ENCODE results near the gene REEP2. TPM values are rescaled to one million over a fixed set of nuclear protein-coding genes. Genes with fewer than 3 reads are reported as not detected.

REEP2 gene
- polyA plus RNA-seq, 2 of the 4 experiments (the other 2 are of a cell fraction), result 4.6 to 5.1 TPM

GRCh38 chr5:138470322-138471051 lies 31.6 kb downstream of the REEP2 start (continued):
- TF ChIP-seq, protein P1, sequence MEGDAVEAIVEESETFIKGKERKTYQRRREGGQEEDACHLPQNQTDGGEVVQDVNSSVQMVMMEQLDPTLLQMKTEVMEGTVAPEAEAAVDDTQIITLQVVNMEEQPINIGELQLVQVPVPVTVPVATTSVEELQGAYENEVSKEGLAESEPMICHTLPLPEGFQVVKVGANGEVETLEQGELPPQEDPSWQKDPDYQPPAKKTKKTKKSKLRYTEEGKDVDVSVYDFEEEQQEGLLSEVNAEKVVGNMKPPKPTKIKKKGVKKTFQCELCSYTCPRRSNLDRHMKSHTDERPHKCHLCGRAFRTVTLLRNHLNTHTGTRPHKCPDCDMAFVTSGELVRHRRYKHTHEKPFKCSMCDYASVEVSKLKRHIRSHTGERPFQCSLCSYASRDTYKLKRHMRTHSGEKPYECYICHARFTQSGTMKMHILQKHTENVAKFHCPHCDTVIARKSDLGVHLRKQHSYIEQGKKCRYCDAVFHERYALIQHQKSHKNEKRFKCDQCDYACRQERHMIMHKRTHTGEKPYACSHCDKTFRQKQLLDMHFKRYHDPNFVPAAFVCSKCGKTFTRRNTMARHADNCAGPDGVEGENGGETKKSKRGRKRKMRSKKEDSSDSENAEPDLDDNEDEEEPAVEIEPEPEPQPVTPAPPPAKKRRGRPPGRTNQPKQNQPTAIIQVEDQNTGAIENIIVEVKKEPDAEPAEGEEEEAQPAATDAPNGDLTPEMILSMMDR (IDR thresholded peaks at IDR 0.05), result no peak
- TF ChIP-seq FOSB (CRISPR knock-in tag; IDR thresholded peaks at IDR 0.05) (no peak; the same call in none of the 2 replicates), POLR2AphosphoS2 (conservative IDR thresholded peaks at IDR 0.05; ENCODE audit: low read length) (peak; percentile 34), RAD21 (conservative IDR thresholded peaks at IDR 0.05 in 1 of 2, IDR thresholded peaks at IDR 0.05 in 1 of 2) (no peak), ATOH8 (CRISPR knock-in tag; IDR thresholded peaks at IDR 0.05; ENCODE audit: low read depth) (no peak), RCOR1 (IDR thresholded peaks at IDR 0.05; ENCODE audit: low read depth, low read length) (no peak), HOXB13 (CRISPR knock-in tag; IDR thresholded peaks at IDR 0.05; ENCODE audit: low read depth) (no peak), CEBPB (IDR thresholded peaks at IDR 0.05) (no peak), ZFP36 (IDR thresholded peaks at IDR 0.05; ENCODE audit: borderline replicate concordance, partially characterized antibody) (no peak), CBX8 (IDR thresholded peaks at IDR 0.05) (no peak), SMC3 (IDR thresholded peaks at IDR 0.05) (no peak)

DNA sequence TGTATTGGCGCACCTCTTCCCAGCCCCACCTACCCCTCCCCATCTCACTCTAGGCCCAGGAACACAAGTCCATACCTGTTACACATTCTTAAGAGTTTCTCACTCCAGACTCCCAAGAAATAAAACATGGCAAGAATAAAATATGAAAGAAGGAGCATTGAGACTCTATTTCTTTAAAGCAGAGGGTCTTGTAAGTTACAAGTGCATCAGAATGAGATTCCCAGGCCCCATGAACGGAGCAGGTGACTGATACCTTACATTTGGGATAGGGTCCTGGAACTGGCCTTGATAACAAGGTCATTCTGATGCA lies 32.1 kb downstream of the REEP2 start:
- no peak overlapping the region for H3K4me2 ChIP-seq
- DNase-seq (ENCODE audit: low read depth in 1 of 2, low spot score in 1 of 2), result no peak
- no peak overlapping the region for H3K4me3 ChIP-seq
- no peak overlapping the region for H3K27ac ChIP-seq
- FAIRE-seq, result no peak
- ATAC-seq, result peak in 1 of 2 experiments; percentile 15; a peak in 4 of 6 replicates
- CTCF ChIA-PET, result interaction anchor here (0.7 to 2.8 kb wide), 5 partner anchors 21 to 166 kb away, joined by 3 to 13 read pairs (median 4); no protein-coding TSS in a partner anchor
- H3K9me3 ChIP-seq, result no peaks in the 10 kb centered on the region
- H3K4me1 ChIP-seq, result peaks cover 3% of the 10 kb centered on the region; the same call in 2 of the 3 replicates
- TF ChIP-seq REST (IDR thresholded peaks at IDR 0.05) (peak; percentile 38), CEBPB (IDR thresholded peaks at IDR 0.05) (no peak)
- POLR2A ChIA-PET, result no interaction called here
- WGBS (ENCODE audit: missing lambda C conversion rate), result 58% methylated on average over 2 of the region's 2 CpGs

GRCh38 chr5:138472353-138472752 lies 33.5 kb downstream of the REEP2 start:
- TF ChIP-seq REST (IDR thresholded peaks at IDR 0.05), result peak; percentile 9; the same call in 1 of the 2 replicates
- TF ChIP-seq TP53 (CRISPR knock-in tag; IDR thresholded peaks at IDR 0.05), result no peak
- TF ChIP-seq CHD4 (IDR thresholded peaks at IDR 0.05; ENCODE audit: borderline replicate concordance), result no peak
- no peak for TF ChIP-seq HOXB13 (CRISPR knock-in tag; IDR thresholded peaks at IDR 0.05; ENCODE audit: low read depth)
- no peak for TF ChIP-seq CBX8 (IDR thresholded peaks at IDR 0.05)
- TF ChIP-seq KDM1A (IDR thresholded peaks at IDR 0.05; ENCODE audit: low read depth), result no peak
- no peak for TF ChIP-seq RNF2 (IDR thresholded peaks at IDR 0.05; ENCODE audit: borderline replicate concordance, low read depth)
- TF ChIP-seq, protein P1 (IDR thresholded peaks at IDR 0.05), result no peak
- no peak for TF ChIP-seq HES2 (IDR thresholded peaks at IDR 0.05)
- no peak for TF ChIP-seq CHD2 (IDR thresholded peaks at IDR 0.05; ENCODE audit: low read length, partially characterized antibody)
- 0 out of 2 replicates have a peak, but pooled peaks have one; percentile 30 for TF ChIP-seq POLR2AphosphoS2 (conservative IDR thresholded peaks at IDR 0.05; ENCODE audit: low read length)
- TF ChIP-seq POLR2A (IDR thresholded peaks at IDR 0.05; ENCODE audit: low read length), result no peak
- POLR2A ChIA-PET, result no interaction called here
- DNase-seq (ENCODE audit: low read depth in 1 of 2, low spot score in 1 of 2) (no peak), ATAC-seq (no peak), FAIRE-seq (no peak)
- H3K4me3 ChIP-seq, result no peak overlapping the region
- H3K9me3 ChIP-seq, result no peaks in the 10 kb centered on the region
- CTCF ChIA-PET, result interaction anchor here (1.1 to 1.8 kb wide), 5 partner anchors 8 to 31 kb away, joined by 3 to 9 read pairs (median 3); partner anchors contain the start of gene EGR1
- H3K4me1 ChIP-seq, result no peaks in the 10 kb centered on the region
- 51% methylated on average over 6 of the region's 6 CpGs for WGBS (ENCODE audit: missing lambda C conversion rate)
- no peak overlapping the region for H3K4me2 ChIP-seq
- no peak overlapping the region for H3K27ac ChIP-seq
